HTERT RPE-1 (cell line): ENCODE data around the gene UBE2L6.

Source experiments
- in situ Hi-C: fragments of 300-500 bp; cut with MboI; formaldehyde crosslinking; loops from 4 replicates; pipeline ENCODE4 v1.14.3; 2020; ENCODE audit warnings: low sequenced_read_pairs

The UBE2L6 gene

DNA sequence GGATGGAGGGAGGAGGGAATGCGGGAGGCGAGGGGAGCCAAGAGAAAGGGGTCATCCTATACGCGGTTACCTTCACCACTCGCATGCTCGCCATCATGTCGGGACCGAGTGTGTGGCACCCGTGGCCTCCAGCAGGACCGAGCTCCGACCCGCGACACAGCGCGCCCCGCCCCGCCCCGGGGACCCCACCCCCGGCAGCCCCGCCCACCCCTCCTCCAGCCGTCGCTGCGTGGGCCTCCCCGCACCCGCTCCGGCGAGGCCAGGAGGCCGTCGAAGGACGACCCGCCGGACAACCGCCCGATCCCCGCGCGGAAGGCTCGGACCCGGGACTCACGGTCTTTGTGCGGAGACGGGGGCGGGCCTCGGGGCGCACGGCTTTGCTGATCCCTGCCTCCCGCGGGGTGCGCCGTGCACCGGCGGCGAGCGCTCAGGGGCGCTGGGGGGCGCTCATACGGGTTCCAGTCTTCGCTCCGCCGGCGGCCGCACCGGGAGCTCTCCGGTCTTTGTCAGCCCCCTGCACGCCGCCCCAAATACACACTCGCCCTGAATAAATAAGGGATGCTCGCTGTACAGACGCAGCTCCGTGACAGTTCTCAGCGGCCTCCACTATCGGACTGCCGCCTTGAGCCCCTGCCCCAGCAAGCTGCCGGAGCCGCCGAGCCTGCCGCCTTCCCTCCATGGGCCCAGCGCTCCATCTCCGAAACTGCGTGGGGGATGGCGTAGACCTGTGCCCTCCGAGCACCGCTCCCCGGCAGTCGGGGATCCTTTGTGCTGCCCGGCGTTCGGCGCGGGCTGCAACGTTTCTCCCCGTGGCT lies at the start of gene UBE2L6:
TSS of gene UBE2L6 (minus strand) at position 158 of the 815 bp plus-strand sequence. CDS start at position 97, 61 bp downstream.
- in situ Hi-C loops, result no loop called here

GRCh38 chr11:57616595-57616994 lies 49.1 kb upstream of the UBE2L6 start:
- in situ Hi-C loops, result no loop called here

- in situ Hi-C loops, result no loop called here
Observed at GRCh38 chr11:57615308-57615707, 47.8 kb upstream of the UBE2L6 start.

DNA sequence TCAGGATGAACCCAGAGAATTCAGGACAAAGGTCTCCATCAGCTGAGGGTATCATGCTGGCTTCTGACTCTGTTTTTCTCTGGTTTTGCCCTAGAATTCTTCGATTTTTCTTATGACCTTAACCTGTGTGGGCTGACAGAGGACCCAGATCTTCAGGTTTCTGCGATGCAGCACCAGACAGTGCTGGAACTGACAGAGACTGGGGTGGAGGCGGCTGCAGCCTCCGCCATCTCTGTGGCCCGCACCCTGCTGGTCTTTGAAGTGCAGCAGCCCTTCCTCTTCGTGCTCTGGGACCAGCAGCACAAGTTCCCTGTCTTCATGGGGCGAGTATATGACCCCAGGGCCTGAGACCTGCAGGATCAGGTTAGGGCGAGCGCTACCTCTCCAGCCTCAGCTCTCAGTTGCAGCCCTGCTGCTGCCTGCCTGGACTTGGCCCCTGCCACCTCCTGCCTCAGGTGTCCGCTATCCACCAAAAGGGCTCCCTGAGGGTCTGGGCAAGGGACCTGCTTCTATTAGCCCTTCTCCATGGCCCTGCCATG lies 46.8 kb upstream of the UBE2L6 start:
- in situ Hi-C loops, result no loop called here

DNA sequence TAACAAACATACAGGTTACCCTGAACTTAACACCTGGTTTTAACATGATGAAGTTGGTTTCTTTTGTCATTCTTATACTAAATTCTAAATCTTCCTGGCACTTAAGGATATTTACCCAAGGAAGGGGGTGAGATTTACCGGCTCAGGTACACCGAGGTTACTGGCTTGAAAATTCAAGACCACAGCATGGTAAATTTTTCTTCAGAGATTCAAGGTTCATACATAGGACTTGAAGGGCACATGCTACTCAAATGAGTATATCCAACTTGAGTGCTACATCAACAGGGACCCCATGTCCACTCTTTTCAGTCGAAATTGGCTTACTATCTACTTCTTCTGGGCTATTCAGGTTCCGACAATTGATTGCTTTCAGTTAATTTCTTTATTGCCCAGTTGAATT lies 42.7 kb upstream of the UBE2L6 start:
- in situ Hi-C loops, result no loop called here

- in situ Hi-C loops, result no loop called here
Observed at GRCh38 chr11:57605028-57605420, 37.6 kb upstream of the UBE2L6 start.

- in situ Hi-C loops, result no loop called here
Observed at GRCh38 chr11:57604296-57605027, 37.0 kb upstream of the UBE2L6 start.

GRCh38 chr11:57601297-57601696 lies 33.8 kb upstream of the UBE2L6 start:
- in situ Hi-C loops, result no loop called here

DNA sequence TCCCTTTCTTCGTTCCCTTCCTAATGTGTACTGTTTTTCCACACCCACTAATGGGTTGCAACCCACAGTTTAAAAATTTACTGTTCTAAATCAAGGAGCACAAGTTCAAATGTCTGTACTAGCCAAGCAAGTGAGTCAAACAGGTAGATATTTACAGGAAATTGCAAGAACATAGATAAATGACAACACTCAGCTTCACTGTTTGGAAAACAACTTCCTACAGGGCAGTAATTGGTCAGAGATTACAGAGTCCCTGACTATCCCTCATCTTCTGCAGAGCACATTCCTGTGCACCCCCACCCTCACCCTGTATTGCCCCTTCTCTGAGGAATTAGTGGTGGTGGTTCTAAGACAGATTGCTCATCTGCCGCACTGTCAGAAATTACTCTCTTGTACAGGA lies 31.9 kb upstream of the UBE2L6 start:
- in situ Hi-C loops, result no loop called here

GRCh38 chr11:57598831-57599155 lies 31.3 kb upstream of the UBE2L6 start:
- in situ Hi-C loops, result no loop called here

DNA sequence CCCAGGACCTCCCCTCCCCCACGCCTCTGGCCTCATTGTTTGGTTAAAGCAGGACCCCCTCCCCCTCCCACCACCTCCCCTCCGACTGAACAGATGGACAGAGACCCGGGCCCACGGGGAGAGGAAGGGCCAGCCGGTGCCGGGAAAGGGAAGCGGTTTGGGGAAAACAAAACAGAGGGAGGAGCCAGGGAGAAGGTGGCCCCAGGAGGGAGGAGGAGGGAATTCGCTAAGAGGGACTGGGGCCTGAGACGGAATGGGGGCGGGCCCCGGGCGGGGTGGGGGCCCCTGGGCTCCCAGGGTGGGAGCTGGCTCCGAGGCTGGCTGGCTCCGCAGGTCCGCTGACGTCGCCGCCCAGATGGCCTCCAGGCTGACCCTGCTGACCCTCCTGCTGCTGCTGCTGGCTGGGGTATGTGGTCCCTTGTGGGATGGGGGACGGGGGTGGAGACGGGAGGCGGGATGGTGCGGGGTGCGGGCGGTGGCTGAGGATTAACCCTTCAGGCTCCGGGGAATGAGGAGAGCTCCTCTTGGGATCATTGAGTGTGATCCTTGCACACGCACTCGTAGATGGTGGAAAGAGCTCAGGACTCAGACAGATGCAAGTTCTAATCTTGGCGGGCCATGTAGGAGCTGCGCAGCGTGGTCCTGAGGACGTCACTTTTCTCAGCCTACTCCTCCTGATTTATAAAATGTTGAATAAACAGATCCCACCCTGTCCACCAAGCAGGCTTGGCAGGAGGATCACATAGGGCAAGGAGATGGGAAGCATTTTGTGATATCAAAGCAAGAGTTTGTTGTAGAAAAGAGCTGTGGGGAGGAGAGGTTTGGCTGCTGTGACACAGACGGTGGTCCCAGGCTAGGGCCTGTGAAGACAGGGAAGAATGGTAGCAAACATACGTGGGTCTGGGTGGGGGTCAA lies 30.7 kb upstream of the UBE2L6 start:
- in situ Hi-C loops, result no loop called here

DNA sequence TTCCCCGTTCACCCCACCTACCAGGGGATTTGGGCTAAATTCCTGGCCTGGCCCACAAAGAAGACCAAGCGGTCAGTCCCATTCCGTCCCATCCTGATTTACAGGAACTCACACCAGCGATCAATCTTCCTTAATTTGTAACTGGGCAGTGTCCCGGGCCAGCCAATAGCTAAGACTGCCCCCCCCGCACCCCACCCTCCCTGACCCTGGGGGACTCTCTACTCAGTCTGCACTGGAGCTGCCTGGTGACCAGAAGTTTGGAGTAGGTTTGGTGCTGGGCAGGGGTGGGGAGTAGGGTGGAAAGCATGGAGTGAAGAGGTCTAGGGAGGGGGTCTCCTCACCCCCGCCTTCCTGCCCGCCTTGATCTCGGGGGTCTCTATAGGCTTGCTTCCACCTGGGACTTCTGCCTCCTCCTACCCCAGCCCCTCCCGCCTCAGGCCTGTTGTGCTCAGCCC lies 30.0 kb upstream of the UBE2L6 start, which contains the start of gene SERPING1:
TSS of gene SERPING1 (plus strand) at position 225 of the 455 bp plus-strand sequence. CDS start 586 bp downstream, outside the sequence.
- in situ Hi-C loops, result no loop called here

DNA sequence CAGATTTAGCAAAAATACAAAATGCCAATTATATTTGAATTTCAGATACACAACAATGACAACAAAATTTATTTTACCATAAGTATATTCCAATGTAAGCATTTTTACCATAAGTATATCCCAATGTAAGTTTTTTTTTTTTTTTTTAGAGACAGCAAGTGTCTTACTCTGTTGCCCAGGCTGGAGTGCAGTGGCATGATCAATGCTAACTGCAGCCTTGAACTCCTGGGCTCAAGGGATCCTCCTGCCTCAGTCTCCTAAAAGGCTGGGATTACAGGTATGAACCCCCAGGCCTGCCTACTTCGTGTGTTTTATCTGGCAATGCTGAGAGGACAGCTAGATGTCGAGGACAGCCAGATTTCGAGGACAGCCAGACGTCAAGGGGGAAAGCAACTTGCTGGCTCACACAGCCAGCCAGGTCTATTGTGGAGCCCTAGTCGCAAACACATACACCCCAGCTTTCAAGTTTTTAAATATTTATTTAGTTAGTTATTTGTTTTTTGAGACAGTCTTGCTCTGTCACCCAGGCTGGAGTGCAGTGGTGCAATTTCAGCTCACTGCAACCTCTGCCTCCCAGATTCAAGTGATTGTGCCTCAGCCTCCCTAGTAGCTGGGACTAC lies 28.9 kb upstream of the UBE2L6 start:
- in situ Hi-C loops, result no loop called here

DNA sequence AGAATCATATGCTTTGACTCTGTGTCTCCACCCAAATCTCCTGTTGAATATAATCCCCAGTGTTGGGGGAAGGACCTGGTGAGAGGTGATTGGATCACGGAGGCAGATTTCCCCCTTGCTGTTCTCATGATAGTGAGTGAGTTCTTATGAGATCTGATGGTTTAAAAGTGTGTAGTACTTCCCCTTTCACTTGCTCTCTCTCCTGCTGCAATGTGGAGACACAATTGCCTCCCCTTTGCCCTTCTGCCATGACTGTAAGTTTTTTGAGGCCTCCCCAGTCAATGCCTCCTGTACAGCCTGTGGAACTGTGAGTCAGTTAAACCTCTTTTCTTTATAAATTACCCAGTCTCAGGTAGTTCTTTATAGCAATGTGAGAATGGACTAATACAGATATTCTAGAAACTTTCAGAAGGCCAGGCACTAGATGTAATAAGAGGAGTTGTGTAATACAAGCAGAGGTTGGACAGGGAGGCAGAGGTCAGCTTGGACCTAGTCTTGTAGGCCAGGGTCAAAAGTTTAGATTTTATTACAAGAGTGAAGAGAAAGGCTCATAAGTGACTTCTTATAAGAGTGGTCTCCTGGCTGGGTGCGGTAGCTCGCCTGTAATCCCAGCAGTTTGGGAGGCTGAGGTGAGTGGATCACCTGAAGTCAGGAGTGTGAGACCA lies 20.7 kb upstream of the UBE2L6 start:
- in situ Hi-C loops, result no loop called here

DNA sequence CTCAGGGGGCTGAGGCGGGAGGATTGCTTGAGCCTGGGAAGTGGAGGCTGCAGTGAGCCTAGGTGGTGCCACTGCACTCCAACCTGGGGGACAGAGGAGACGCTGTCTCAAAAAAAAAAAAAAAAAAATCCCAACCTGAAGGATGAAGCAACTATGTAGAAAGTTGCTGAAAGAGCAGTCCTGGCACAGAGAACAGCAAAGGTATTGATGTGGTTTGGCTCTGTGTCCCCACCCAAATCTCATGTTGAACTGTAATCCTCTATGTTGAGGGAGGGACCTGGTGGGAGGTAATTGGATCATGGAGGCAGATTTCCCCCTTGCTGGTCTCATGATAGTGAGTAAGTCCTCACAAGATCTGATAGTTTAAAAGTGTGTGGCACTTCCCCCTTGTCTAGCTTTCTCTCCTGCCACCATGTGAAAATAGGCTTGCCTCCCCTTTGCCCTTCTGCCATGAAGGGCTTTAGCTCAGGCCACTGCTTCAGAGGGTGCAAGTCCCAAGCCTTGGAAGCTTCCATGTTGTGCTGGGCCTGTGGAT lies 19.3 kb upstream of the UBE2L6 start:
- in situ Hi-C loops, result no loop called here

DNA sequence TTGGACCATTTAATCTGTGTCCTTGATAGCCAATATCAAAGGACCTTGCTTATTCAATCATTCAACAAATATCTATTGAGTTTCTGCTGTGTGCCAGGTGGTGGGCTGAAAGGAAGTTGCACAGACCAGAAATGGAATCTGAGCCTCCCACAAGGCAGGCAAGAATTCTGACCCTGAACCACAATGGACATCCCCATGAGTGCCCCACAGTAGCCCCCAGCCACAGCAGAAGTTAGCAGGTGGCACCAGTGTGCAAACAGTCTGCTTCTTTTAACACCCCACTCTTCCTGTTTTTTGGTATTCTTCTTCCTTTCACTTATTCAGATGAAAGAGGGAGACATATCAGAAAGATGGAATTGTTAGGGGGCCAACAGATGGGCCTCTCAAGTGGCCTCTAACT lies 17.8 kb upstream of the UBE2L6 start:
- in situ Hi-C loops, result no loop called here

- in situ Hi-C loops, result no loop called here
Observed at GRCh38 chr11:57584341-57584740, 16.9 kb upstream of the UBE2L6 start.

DNA sequence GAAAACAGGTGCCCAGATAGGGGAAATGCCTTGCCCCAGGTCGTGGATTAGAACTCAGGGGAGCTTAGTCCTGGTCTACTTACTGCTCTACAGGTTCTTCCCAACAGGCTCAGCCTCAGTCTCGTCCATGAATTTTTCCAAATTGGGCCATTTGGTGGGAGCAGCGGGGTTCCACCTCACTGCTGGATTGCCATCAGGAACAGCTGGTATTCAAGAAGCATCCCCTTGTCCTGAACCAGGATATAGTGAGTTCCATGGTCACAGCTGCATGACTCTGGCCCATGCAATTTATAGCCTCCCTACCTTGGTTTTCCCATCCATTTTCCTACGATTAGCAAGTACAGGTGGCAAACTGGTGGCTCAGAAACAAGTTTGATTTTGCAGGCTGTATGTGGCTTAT lies 6.6 kb upstream of the UBE2L6 start:
- in situ Hi-C loops, result no loop called here

DNA sequence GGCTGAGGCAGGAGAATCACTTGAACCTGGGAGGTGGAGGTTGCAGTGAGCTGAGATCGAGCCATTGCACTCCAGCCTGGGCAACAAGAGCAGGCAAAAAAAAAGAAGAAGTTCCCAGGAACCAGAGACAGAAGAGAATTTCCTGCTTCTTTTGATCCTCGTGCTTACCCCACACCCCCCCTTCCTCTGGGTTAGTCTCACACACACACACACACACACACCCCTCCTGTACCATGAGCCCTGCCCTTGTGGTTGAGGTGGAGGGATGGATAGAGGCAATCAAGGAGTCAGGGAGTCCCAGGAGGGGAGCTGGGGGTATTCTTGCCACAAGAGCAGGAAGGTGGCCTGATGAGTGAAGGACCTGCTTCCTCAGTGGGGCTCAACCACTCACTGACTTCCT lies 4.1 kb upstream of the UBE2L6 start:
- in situ Hi-C loops, result no loop called here

DNA sequence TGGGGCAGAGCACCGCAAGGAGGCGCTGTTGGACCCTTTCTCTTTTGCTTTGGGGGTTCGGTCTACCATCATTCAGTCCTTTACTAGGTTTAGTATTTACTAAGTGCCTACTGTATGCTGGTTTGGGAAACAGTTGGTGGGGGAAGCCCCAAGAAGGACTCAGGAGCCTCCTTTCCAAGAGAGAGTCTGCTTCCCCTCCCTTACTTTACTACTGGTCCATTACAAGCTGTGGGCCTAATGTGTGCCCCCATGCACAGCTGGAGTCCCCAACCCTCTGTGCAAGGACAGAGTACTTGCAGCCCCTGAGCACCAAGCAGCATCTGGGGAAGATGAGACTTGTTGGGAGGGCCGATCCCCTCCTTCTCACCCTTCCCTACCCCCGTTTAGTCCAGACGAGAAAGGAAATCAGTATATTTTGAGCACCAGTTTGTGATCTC lies 876 bp upstream of the UBE2L6 start:
- in situ Hi-C loops, result no loop called here
